Muscle layer of colon (tissue), 2 donors: ENCODE results near the gene ELSPBP1.

Experiments used
- H3K27ac ChIP-seq: one replicate; pipeline ENCODE4 v1.7.0; 2013; ENCODE audit warnings: low read depth, mild to moderate bottlenecking, low read length, moderate library complexity
- H3K27me3 ChIP-seq, 2 donors: one replicate each; pipeline ENCODE4 v1.7.0; 2013; ENCODE audit warnings: low read length in 2 of 2, mild to moderate bottlenecking in 2 of 2; ENCODE audit not compliant: insufficient read depth in 2 of 2, control insufficient read depth in 1 of 2
- H3K36me3 ChIP-seq: one replicate; pipeline ENCODE4 v1.7.0; 2013; ENCODE audit warnings: mild to moderate bottlenecking, low read length; ENCODE audit not compliant: insufficient read depth
- H3K4me1 ChIP-seq: one replicate; pipeline ENCODE4 v1.7.0; 2013; ENCODE audit warnings: mild to moderate bottlenecking, low read length; ENCODE audit not compliant: insufficient read depth
- H3K4me3 ChIP-seq, 2 donors: one replicate each; pipeline ENCODE4 v1.7.0; 2013; ENCODE audit warnings: low read length in 2 of 2, low read depth in 1 of 2, mild to moderate bottlenecking in 1 of 2, moderate library complexity in 1 of 2
- H3K9ac ChIP-seq: one replicate; pipeline ENCODE4 v1.7.0; 2013; ENCODE audit warnings: low read length
- H3K9me3 ChIP-seq: one replicate; pipeline ENCODE4 v1.7.0; 2013; ENCODE audit warnings: mild to moderate bottlenecking, low read length
- donor health status: abdominal sarcoma.
- donor health status: Adenocarcinoma of cecum.

Gene ELSPBP1

DNA sequence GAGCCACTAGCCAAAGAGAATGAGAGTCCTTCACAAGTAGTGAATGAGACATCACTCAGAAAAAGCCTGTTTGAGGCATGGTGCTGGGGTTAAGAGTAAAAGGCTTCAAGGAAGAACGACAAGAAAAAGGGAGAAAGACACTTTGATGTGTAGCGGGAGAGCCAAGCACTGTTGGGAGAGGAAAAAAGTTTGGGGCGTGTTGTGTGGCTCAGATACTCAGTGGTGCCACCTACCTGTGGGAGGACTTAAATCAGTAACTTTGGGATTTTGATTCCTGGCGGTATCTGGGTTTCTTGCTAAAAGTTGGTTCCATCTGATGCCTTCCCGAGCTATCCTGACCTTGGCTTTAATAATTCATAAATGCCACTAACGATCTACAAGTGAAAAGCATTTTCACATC is 12.3 kb downstream of the ELSPBP1 start:
- Histone ChIP-seq H3K4me3 (no peak overlapping the region), H3K9me3 (no peaks in the 10 kb centered on the region), H3K27me3 (peaks cover 0 to 4% of the 10 kb centered on the region in 2 donors), H3K27ac (no peak overlapping the region), H3K9ac (no peak overlapping the region), H3K36me3 (no peaks in the 10 kb centered on the region), H3K4me1 (no peaks in the 10 kb centered on the region)

DNA sequence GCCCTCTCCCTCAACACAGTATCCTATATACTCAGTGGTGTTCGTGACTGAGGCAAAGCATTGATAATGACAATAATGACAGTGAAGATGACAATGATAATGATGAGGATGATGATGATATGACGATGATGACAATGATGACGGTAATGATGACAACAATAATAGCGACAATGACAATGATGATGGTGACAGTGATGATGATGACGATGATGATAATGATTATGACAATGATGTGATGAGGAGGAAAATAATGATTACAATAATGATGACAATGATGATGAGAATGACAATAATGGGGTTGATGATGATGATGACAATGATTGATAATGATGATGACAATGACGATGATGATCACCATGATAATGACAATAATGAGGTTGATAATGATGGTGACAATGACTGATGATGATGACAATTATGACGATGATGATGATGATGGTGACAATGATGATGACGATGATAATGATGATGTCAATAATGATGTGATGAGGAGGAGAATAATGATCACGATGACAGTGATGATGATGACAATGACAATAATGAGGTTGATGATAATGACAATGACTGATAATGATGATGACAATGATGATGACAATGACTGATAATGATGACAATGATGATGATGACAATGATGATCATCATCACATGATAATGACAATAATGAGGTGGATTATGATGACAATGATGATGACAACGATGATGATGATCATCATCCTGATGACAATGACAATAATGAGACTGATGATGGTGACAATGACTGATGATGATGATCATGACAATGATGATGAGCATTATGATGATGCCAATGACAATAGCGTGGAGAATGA is 16.7 kb downstream of the ELSPBP1 start:
- H3K4me3 ChIP-seq, result no peak overlapping the region
- H3K36me3 ChIP-seq, result no peaks in the 10 kb centered on the region
- H3K27me3 ChIP-seq, result peaks cover 0 to 4% of the 10 kb centered on the region in 2 donors
- H3K9me3 ChIP-seq, result no peaks in the 10 kb centered on the region
- no peaks in the 10 kb centered on the region for H3K4me1 ChIP-seq
- no peak overlapping the region for H3K9ac ChIP-seq
- H3K27ac ChIP-seq, result no peak overlapping the region

DNA sequence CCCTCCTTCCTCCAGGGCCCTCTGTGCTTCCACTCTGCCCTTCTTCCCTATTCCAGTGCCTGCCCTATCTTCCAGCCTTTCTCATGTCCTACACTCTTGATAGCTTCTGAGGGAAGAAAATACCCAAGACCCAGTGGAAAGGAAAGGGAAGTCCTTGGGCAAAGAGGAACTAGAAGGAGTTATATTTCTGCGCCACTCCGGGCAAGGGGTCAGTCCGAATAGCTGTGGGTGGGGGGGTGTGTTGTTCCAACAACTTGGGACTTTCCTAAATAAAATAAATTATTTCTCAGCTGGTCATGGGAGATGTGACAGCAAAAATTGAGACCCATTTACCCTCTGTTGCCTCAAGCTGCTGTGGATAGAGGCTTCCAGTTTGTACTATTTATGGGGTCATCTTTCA is 26.3 kb downstream of the ELSPBP1 start:
- no peak overlapping the region for H3K9ac ChIP-seq
- H3K4me3 ChIP-seq, result no peak overlapping the region
- no peaks in the 10 kb centered on the region for H3K4me1 ChIP-seq
- no peaks in the 10 kb centered on the region for H3K9me3 ChIP-seq
- no peaks in the 10 kb centered on the region for H3K36me3 ChIP-seq
- no peaks in the 10 kb centered on the region for H3K27me3 ChIP-seq
- no peak overlapping the region for H3K27ac ChIP-seq

DNA sequence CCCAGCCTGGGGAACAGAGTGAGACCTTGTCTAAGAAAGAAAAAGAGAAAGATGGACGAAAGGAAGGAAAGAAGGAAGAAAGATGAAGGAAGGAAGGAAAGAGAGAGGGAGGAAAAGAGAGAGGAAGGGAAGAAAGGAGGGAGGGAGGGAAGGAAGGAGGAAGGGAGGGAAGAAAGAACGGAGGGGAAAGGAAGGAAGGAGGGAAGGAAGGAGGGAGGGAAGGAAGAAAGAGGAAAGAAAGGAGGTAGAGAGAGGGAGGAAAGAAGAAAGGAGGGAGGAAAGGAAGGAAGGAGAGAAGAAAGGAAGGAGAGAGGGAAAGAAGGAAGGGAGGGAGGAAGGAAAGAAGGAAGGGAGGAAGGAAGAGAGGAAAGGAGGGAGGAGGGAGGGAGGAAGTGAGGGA is 28.6 kb downstream of the ELSPBP1 start:
- Histone ChIP-seq H3K9ac (no peak overlapping the region), H3K27ac (no peak overlapping the region), H3K36me3 (no peaks in the 10 kb centered on the region), H3K9me3 (no peaks in the 10 kb centered on the region), H3K4me3 (no peak overlapping the region), H3K27me3 (peaks cover 0 to 3% of the 10 kb centered on the region in 2 donors), H3K4me1 (no peaks in the 10 kb centered on the region)

GRCh38 chr19:48023518-48023917 is 29.1 kb downstream of the ELSPBP1 start:
- no peaks in the 10 kb centered on the region for H3K9me3 ChIP-seq
- no peaks in the 10 kb centered on the region for H3K4me1 ChIP-seq
- no peak overlapping the region for H3K9ac ChIP-seq
- H3K27me3 ChIP-seq, result peaks cover 0 to 3% of the 10 kb centered on the region in 2 donors
- no peak overlapping the region for H3K27ac ChIP-seq
- no peaks in the 10 kb centered on the region for H3K36me3 ChIP-seq
- H3K4me3 ChIP-seq, result no peak overlapping the region

DNA sequence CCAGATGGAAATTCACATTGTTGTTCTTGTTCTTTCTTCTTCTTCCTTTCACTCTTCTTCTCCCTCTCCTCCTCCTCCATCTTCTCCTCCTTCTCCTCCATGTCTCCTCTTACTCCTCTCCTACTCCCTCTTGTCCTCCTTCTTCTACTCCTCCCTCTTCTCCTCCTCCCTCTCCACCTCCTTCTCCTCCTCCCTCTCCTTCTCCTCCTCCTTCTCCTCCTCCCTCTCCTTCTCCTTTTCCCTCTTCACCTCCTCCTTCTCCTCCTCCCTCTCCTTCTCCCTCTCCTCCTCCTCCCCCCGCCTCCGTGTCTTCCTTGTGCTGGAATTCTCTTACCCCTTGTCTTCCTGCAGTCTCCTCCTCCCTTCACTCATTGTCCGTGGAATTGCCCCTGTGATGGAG is 31.0 kb downstream of the ELSPBP1 start:
- no peaks in the 10 kb centered on the region for H3K4me1 ChIP-seq
- no peak overlapping the region for H3K4me3 ChIP-seq
- no peaks in the 10 kb centered on the region for H3K9me3 ChIP-seq
- no peak overlapping the region for H3K27ac ChIP-seq
- H3K9ac ChIP-seq, result no peak overlapping the region
- H3K27me3 ChIP-seq, result peaks cover 0 to 3% of the 10 kb centered on the region in 2 donors
- H3K36me3 ChIP-seq, result no peaks in the 10 kb centered on the region

GRCh38 chr19:48029431-48029830 is 35.0 kb downstream of the ELSPBP1 start:
- no peaks in the 10 kb centered on the region for H3K36me3 ChIP-seq
- H3K9ac ChIP-seq, result no peak overlapping the region
- no peaks in the 10 kb centered on the region for H3K9me3 ChIP-seq
- H3K27me3 ChIP-seq, result peaks cover 0 to 3% of the 10 kb centered on the region in 2 donors
- no peaks in the 10 kb centered on the region for H3K4me1 ChIP-seq
- no peak overlapping the region for H3K27ac ChIP-seq
- no peak overlapping the region for H3K4me3 ChIP-seq

- no peak overlapping the region for H3K4me3 ChIP-seq
- H3K9me3 ChIP-seq, result no peaks in the 10 kb centered on the region
- H3K36me3 ChIP-seq, result no peaks in the 10 kb centered on the region
- no peak overlapping the region for H3K27ac ChIP-seq
- no peaks in the 10 kb centered on the region for H3K4me1 ChIP-seq
- no peak overlapping the region for H3K9ac ChIP-seq
- H3K27me3 ChIP-seq, result peaks cover 0 to 3% of the 10 kb centered on the region in 2 donors
Observed at GRCh38 chr19:48030073-48030472, 35.6 kb downstream of the ELSPBP1 start.

- H3K36me3 ChIP-seq, result no peaks in the 10 kb centered on the region
- H3K9me3 ChIP-seq, result peaks cover 7% of the 10 kb centered on the region
- H3K4me1 ChIP-seq, result no peaks in the 10 kb centered on the region
- H3K4me3 ChIP-seq, result no peak overlapping the region
- H3K27ac ChIP-seq, result no peak overlapping the region
- no peak overlapping the region for H3K9ac ChIP-seq
- no peaks in the 10 kb centered on the region for H3K27me3 ChIP-seq
Observed at GRCh38 chr19:48033604-48034003, 39.2 kb downstream of the ELSPBP1 start.

DNA sequence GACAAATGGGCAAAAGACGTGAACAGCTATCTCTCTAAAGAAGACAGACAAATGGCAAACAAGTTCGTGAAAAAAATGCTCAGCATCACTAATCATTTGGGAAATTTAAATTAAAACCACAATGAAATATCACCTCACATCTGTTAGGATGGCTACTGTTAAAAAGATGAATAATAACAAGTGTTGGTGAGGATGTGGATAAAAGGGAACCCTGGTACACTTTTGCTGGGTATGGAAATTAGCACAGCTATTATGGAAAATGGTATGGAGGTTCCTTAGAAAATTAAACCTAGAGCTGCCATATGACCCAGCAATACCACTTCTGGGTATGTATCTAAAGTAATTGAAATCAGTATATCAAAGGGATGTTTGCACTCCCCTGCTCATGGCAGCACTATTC is 42.3 kb downstream of the ELSPBP1 start:
- no peaks in the 10 kb centered on the region for H3K36me3 ChIP-seq
- no peak overlapping the region for H3K9ac ChIP-seq
- H3K4me1 ChIP-seq, result no peaks in the 10 kb centered on the region
- H3K27ac ChIP-seq, result no peak overlapping the region
- H3K9me3 ChIP-seq, result peaks cover 7% of the 10 kb centered on the region
- no peaks in the 10 kb centered on the region for H3K27me3 ChIP-seq
- no peak overlapping the region for H3K4me3 ChIP-seq

DNA sequence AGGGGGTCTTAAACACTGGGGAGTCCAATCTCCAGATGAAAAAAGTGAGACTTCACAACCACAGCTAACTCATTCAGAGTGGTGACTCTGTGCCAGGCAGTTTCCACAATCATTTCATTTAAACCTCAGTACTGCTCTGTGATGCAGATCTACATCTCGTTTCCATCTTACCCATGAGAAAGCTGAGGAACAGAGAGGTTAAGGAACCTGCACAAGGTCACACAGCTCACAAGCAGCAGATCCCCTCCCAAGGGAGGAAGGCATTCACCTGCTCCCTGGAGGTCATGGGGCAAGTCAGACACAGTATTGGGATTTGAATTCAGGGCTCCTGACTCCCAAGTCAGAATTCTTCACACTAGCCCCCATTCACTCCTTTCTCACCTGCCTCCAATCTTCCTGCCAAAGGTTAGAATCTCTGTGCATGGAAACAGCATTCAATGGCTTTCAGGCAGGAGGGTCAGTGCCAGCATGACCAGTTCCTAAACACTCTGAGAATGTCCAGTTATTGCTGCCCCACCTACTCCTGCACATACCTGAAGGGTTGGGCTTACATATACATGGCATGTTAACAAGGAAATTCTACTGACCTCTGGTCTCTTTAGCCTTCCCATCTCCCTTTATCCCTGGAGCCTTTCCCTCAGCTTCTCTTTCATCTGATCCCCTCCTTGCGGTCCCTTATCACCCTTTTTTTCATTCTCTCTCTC is 47.6 kb downstream of the ELSPBP1 start:
- Histone ChIP-seq H3K4me3 (no peak overlapping the region), H3K27ac (no peak overlapping the region), H3K9me3 (peaks cover under 1% of the 10 kb centered on the region), H3K4me1 (no peaks in the 10 kb centered on the region), H3K9ac (no peak overlapping the region), H3K36me3 (no peaks in the 10 kb centered on the region), H3K27me3 (peaks cover 0 to 4% of the 10 kb centered on the region in 2 donors)
